ENCODE measurements around the gene ENDOV. TPM values are rescaled to one million over a fixed set of nuclear protein-coding genes. Genes with fewer than 3 reads are reported as not detected.
A peak's percentile ranks its signal among the peaks of the same experiment; 100 is the strongest.

The ENDOV gene
- total RNA-seq, 1 donor from 2014 or later = 22.8 TPM

GRCh38 chr17:80428363-80428762 lies 13.4 kb downstream of the ENDOV start:
- DNase-seq (ENCODE audit: low spot score) = no peak
- Mint-ChIP-seq H3K27ac (ENCODE audit: unreplicated experiment) (no peak overlapping the region), H3K36me3 (ENCODE audit: low read depth) (peaks cover 2% of the 10 kb centered on the region), H3K9me3 (ENCODE audit: low read depth) (no peaks in the 10 kb centered on the region), H3K4me1 (ENCODE audit: low read depth) (no peaks in the 10 kb centered on the region), H3K27me3 (ENCODE audit: low read depth) (no peaks in the 10 kb centered on the region), H3K4me3 (ENCODE audit: unreplicated experiment) (no peak overlapping the region)
- TF ChIP-seq, protein P1, sequence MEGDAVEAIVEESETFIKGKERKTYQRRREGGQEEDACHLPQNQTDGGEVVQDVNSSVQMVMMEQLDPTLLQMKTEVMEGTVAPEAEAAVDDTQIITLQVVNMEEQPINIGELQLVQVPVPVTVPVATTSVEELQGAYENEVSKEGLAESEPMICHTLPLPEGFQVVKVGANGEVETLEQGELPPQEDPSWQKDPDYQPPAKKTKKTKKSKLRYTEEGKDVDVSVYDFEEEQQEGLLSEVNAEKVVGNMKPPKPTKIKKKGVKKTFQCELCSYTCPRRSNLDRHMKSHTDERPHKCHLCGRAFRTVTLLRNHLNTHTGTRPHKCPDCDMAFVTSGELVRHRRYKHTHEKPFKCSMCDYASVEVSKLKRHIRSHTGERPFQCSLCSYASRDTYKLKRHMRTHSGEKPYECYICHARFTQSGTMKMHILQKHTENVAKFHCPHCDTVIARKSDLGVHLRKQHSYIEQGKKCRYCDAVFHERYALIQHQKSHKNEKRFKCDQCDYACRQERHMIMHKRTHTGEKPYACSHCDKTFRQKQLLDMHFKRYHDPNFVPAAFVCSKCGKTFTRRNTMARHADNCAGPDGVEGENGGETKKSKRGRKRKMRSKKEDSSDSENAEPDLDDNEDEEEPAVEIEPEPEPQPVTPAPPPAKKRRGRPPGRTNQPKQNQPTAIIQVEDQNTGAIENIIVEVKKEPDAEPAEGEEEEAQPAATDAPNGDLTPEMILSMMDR (IDR thresholded peaks at IDR 0.05) = no peak

- Mint-ChIP-seq H3K36me3 (ENCODE audit: low read depth) (peaks cover 2% of the 10 kb centered on the region), H3K27ac (ENCODE audit: unreplicated experiment) (no peak overlapping the region), H3K9me3 (ENCODE audit: low read depth) (no peaks in the 10 kb centered on the region), H3K4me3 (ENCODE audit: unreplicated experiment) (no peak overlapping the region), H3K27me3 (ENCODE audit: low read depth) (no peaks in the 10 kb centered on the region), H3K4me1 (ENCODE audit: low read depth) (no peaks in the 10 kb centered on the region)
- no peak for DNase-seq (ENCODE audit: low spot score)
- TF ChIP-seq, protein P1 (IDR thresholded peaks at IDR 0.05) = no peak
Observed at GRCh38 chr17:80428796-80429195, 13.8 kb downstream of the ENDOV start.

DNA sequence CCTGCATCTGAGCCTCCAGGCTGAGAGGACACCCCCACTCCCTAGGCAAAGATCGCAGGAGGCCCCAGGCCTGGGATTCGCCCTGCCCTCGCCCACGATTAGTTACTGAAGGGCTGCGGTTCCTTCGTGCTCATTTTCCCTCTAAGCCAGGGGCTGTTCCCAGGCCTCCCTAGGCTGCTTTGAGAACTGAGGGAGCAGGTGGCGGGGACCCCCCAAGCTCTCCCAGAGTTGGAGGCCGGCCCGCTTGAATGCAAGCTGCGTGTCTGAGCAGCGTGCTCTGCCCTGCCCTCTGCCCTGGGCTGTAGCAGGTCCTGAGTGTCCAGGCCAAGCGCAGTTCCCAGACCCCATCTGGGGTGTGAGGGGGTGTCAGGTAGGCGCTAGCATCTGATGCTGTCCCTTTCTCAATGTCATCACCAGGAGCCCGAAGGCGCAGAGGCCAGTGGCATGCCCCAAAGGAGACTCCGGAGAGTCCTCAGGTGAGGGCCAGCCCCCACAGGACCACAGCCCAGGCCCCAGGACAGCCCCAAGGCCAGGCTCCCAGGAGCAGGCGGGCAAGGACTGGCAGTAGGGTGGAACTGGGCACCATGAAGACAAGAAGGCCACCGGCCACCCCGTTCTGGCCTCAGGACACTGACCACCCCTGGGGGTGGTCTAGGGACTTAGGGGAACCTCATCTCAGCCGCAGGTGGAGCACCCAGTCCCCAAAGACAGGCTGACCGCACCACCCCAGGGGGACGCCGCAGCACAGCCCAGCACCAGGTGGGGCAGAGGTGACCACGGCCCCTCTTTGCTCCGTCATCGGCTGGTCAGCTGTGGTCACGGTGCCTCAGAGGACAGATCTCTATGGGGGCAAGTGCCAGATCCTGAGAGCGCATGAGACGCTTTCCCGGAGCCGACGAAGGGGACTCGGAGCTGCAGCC lies 14.6 kb downstream of the ENDOV start:
- peaks cover 2% of the 10 kb centered on the region for H3K36me3 Mint-ChIP-seq (ENCODE audit: low read depth)
- H3K27me3 Mint-ChIP-seq (ENCODE audit: low read depth) = no peaks in the 10 kb centered on the region
- no peak overlapping the region for H3K27ac Mint-ChIP-seq (ENCODE audit: unreplicated experiment)
- TF ChIP-seq, protein P1 (IDR thresholded peaks at IDR 0.05) = no peak
- no peaks in the 10 kb centered on the region for H3K4me1 Mint-ChIP-seq (ENCODE audit: low read depth)
- H3K9me3 Mint-ChIP-seq (ENCODE audit: low read depth) = no peaks in the 10 kb centered on the region
- peak; percentile 82 for DNase-seq (ENCODE audit: low spot score)
- H3K4me3 Mint-ChIP-seq (ENCODE audit: unreplicated experiment) = no peak overlapping the region

GRCh38 chr17:80430446-80431245 lies 15.7 kb downstream of the ENDOV start:
- no peak overlapping the region for H3K27ac Mint-ChIP-seq (ENCODE audit: unreplicated experiment)
- no peaks in the 10 kb centered on the region for H3K9me3 Mint-ChIP-seq (ENCODE audit: low read depth)
- TF ChIP-seq, protein P1 (IDR thresholded peaks at IDR 0.05) = no peak
- peak; percentile 64 for DNase-seq (ENCODE audit: low spot score)
- H3K4me1 Mint-ChIP-seq (ENCODE audit: low read depth) = no peaks in the 10 kb centered on the region
- no peak overlapping the region for H3K4me3 Mint-ChIP-seq (ENCODE audit: unreplicated experiment)
- no peaks in the 10 kb centered on the region for H3K27me3 Mint-ChIP-seq (ENCODE audit: low read depth)
- H3K36me3 Mint-ChIP-seq (ENCODE audit: low read depth) = peaks cover 2% of the 10 kb centered on the region
